Measurements from ENCODE around the gene IBA57.

DNA sequence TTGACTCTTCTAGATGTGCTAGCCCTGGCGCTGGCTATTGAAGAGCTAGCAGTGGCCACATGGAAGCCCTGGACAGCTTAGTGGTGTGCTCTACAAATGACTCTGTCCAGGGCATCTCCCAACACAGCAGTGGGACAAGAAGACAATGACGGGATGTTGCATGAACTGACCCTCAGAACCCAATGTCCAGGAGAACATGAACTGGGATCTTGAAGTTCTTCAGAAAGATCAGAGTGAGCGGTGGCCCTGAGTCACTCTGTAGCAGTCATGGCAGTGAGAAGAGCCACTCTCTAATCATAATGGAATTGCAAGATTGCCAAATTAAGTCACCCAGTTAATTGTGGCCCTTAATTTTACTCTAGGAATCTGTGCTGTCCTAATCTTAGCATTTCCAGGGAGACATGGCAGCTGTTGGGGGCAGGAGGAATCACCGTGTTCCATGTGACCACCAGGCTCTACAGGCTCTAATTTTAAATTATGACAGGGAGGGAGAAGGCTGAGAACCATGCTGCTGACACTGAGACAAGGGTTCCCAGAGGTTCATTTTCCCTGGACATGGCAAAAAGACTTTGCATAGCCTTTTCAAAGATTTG lies 32.0 kb downstream of the IBA57 start:
- TF ChIP-seq POLR2AphosphoS5 (IDR thresholded peaks at IDR 0.05; ENCODE audit: low read depth, low read length) (no peak), POLR2A (IDR thresholded peaks at IDR 0.05; ENCODE audit: low read depth, low read length) (no peak)

Measured in GM12891 (cell line).